Caki2 (cell line): ENCODE results near the gene SPSB1. TPM values are rescaled to one million over a fixed set of nuclear protein-coding genes. Genes with fewer than 3 reads are reported as not detected.

ENCODE experiments used
- DNase-seq: peaks from one replicate; pipeline ENCODE4 v3.0.0-alpha.2; 2015; ENCODE audit warnings: low read depth
- in situ Hi-C: cut with HindIII; loops from 2 replicates; pipeline ENCODE4 v1.10.0; 2016; ENCODE audit warnings: low sequenced_read_pairs, low pct_unique_long_range_greater_than_20kb, mixed read lengths
- total RNA-seq: library from RNA; depleted of rRNA; stranded (reverse); fragments of >200 nt; shearing (Covaris generic); gene quantifications from 2 replicates; pipeline ENCODE4 v1.2.3, GENCODE V29; 2014; ENCODE audit warnings: low replicate concordance

SPSB1 gene
- total RNA-seq, 1 experiment from 2014 or later, result 32.9 TPM

- DNase-seq, result no peak
- in situ Hi-C loops, result no loop called here
Observed at GRCh38 chr1:9312168-9312720, 19.6 kb downstream of the SPSB1 start.

GRCh38 chr1:9313576-9313975 lies 20.9 kb downstream of the SPSB1 start:
- in situ Hi-C loops, result no loop called here

GRCh38 chr1:9314111-9314510 lies 21.4 kb downstream of the SPSB1 start:
- in situ Hi-C loops, result no loop called here
- peak; percentile 48 for DNase-seq

More at GRCh38 chr1:9313576-9313975, 20.9 kb downstream of the SPSB1 start:
- DNase-seq, result no peak

- in situ Hi-C loops, result no loop called here
- DNase-seq, result no peak
Observed at GRCh38 chr1:9314711-9315379, 22.2 kb downstream of the SPSB1 start.

- DNase-seq, result peak; percentile 94
- in situ Hi-C loops, result no loop called here
Observed at GRCh38 chr1:9315411-9316079, 22.9 kb downstream of the SPSB1 start.

- DNase-seq, result peak; percentile 86
- in situ Hi-C loops, result no loop called here
Observed at GRCh38 chr1:9316080-9316444, 23.4 kb downstream of the SPSB1 start.

- DNase-seq, result no peak
- in situ Hi-C loops, result no loop called here
Observed at GRCh38 chr1:9316512-9316911, 23.8 kb downstream of the SPSB1 start.

- in situ Hi-C loops, result no loop called here
Observed at GRCh38 chr1:9317072-9317471, 24.4 kb downstream of the SPSB1 start.

GRCh38 chr1:9317591-9318417 lies 25.1 kb downstream of the SPSB1 start:
- no peak for DNase-seq
- in situ Hi-C loops, result no loop called here

More at GRCh38 chr1:9317072-9317471, 24.4 kb downstream of the SPSB1 start:
- DNase-seq, result no peak

- in situ Hi-C loops, result no loop called here
- DNase-seq, result no peak
Observed at GRCh38 chr1:9319208-9319788, 26.6 kb downstream of the SPSB1 start.

- in situ Hi-C loops, result no loop called here
- no peak for DNase-seq
Observed at GRCh38 chr1:9319789-9320519, 27.3 kb downstream of the SPSB1 start.

- in situ Hi-C loops, result no loop called here
- DNase-seq, result no peak
Observed at GRCh38 chr1:9320520-9321479, 28.1 kb downstream of the SPSB1 start.

GRCh38 chr1:9321480-9321849 lies 28.8 kb downstream of the SPSB1 start:
- peak; percentile 93 for DNase-seq
- in situ Hi-C loops, result no loop called here

- DNase-seq, result no peak
- in situ Hi-C loops, result no loop called here
Observed at GRCh38 chr1:9321986-9322660, 29.4 kb downstream of the SPSB1 start.

GRCh38 chr1:9322661-9323244 lies 30.1 kb downstream of the SPSB1 start:
- in situ Hi-C loops, result no loop called here
- no peak for DNase-seq
